Measurements from ENCODE around the gene SEMA3A. TPM values are rescaled to one million over a fixed set of nuclear protein-coding genes. Genes with fewer than 3 reads are reported as not detected.

The SEMA3A gene
- total RNA-seq, 1 donor from 2014 or later, result 0.75 TPM

GRCh38 chr7:84207025-84207424, 12.4 kb upstream of the SEMA3A start:
- H3K4me3 ChIP-seq, result no peak overlapping the region
- H3K9me3 ChIP-seq, result no peaks in the 10 kb centered on the region
- H3K4me1 ChIP-seq, result no peaks in the 10 kb centered on the region
- DNase-seq (ENCODE audit: low spot score in 2 of 2), result no peak
- no peak for TF ChIP-seq CTCF (IDR thresholded peaks at IDR 0.05)
- H3K27me3 ChIP-seq, result no peaks in the 10 kb centered on the region
- intact Hi-C loops (cut with DNase I), result no loop called here
- H3K36me3 ChIP-seq, result no peaks in the 10 kb centered on the region
- no peak overlapping the region for H3K27ac ChIP-seq

- Histone ChIP-seq H3K9me3 (no peaks in the 10 kb centered on the region), H3K27me3 (no peaks in the 10 kb centered on the region), H3K4me3 (no peak overlapping the region), H3K4me1 (no peaks in the 10 kb centered on the region), H3K27ac (no peak overlapping the region), H3K36me3 (no peaks in the 10 kb centered on the region)
- TF ChIP-seq CTCF (IDR thresholded peaks at IDR 0.05), result no peak
- intact Hi-C loops (cut with DNase I), result no loop called here
- DNase-seq (ENCODE audit: low spot score in 2 of 2), result no peak
Observed at GRCh38 chr7:84204655-84205054, 10.1 kb upstream of the SEMA3A start.

DNA sequence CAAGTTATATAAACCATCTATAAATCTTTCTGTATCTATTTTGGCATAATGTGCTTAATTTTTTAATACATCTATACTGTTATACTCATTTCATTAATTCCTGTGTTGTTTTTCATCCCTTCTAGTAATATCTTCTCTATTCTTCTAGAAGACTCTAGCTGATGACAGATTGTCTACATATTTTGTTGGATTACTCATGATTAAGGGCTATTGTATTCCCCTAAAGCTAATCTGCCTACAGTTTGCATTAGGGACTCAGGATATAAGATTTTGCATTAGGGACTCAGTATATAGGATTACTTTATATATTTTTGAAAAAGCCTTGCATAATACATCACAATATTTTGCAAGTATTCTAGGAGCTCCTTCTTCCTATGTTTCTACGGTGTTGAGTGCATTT, 8.3 kb upstream of the SEMA3A start:
- no peaks in the 10 kb centered on the region for H3K9me3 ChIP-seq
- H3K4me1 ChIP-seq, result no peaks in the 10 kb centered on the region
- H3K27ac ChIP-seq, result no peak overlapping the region
- no peak for TF ChIP-seq CTCF (IDR thresholded peaks at IDR 0.05)
- intact Hi-C loops (cut with DNase I), result no loop called here
- H3K4me3 ChIP-seq, result no peak overlapping the region
- no peak for DNase-seq (ENCODE audit: low spot score in 2 of 2)
- H3K27me3 ChIP-seq, result no peaks in the 10 kb centered on the region
- no peaks in the 10 kb centered on the region for H3K36me3 ChIP-seq

DNA sequence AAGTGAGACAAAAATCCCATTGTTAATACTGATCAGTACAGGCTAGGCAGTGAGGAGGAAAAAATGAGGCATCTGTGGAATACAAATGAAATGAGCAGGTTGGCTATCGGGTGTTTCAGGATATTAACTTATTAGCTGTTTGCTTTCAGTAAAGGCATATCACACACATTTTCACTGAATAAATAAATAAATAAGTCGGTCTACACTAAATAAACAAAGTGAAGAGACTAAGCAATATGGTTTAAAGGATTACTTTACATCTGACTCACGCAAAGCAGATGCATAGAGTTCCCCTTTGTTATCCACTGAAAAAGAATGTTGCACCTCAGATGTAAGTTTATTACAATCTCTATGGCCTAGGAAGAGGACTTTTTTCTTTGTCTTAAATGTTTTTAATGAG, 6.3 kb upstream of the SEMA3A start:
- Histone ChIP-seq H3K4me1 (no peaks in the 10 kb centered on the region), H3K27me3 (no peaks in the 10 kb centered on the region), H3K27ac (no peak overlapping the region), H3K4me3 (no peak overlapping the region), H3K36me3 (no peaks in the 10 kb centered on the region), H3K9me3 (no peaks in the 10 kb centered on the region)
- intact Hi-C loops (cut with DNase I), result no loop called here
- TF ChIP-seq CTCF (IDR thresholded peaks at IDR 0.05), result no peak
- no peak for DNase-seq (ENCODE audit: low spot score in 2 of 2)

DNA sequence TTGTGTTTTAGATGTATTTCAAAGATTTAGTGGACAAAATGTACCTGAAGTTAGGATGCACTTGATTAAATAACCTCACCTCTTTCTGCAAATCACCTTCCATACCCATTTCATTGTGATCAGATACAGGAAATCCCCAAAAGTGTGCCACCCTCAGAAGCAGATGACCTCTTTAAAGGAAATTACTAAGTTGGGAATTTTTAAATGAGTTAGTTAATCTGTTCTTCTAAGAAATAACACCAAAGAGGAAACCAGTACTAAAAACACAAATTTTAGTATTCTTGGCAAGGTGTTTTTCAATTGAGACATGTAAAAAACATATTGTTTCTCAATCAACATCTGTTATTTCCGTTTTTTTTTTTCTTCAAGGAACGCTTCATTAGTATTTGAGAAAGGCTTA, 4.6 kb upstream of the SEMA3A start:
- intact Hi-C loops (cut with DNase I), result no loop called here
- DNase-seq (ENCODE audit: low spot score in 2 of 2), result no peak

More for the DNA sequence above, 4.6 kb upstream of the SEMA3A start:
- no peaks in the 10 kb centered on the region for H3K27me3 ChIP-seq
- no peak overlapping the region for H3K27ac ChIP-seq
- H3K9me3 ChIP-seq, result no peaks in the 10 kb centered on the region
- H3K4me3 ChIP-seq, result no peak overlapping the region
- H3K4me1 ChIP-seq, result no peaks in the 10 kb centered on the region
- H3K36me3 ChIP-seq, result no peaks in the 10 kb centered on the region
- TF ChIP-seq CTCF (IDR thresholded peaks at IDR 0.05), result no peak

Data from ascending aorta (tissue), 2 donors.